SK-N-SH (cell line): ENCODE measurements around the gene DLAT. TPM values are rescaled to one million over a fixed set of nuclear protein-coding genes. Genes with fewer than 3 reads are reported as not detected.
A peak's percentile ranks its signal among the peaks of the same experiment; 100 is the strongest.

ENCODE experiments used
- CTCF ChIA-PET: fragments of 300-600, 350-600 bp; formaldehyde crosslinking; extraction: SDS; loops from one replicate; lab custom pipeline; 2021; lab: Yijun Ruan, JAX
- POLR2A ChIA-PET: fragments of 350-600 bp; sonication (Branson Sonifier 250); formaldehyde crosslinking; extraction: SDS; loops from one replicate; lab custom pipeline; 2020; ENCODE audit warnings: antibody characterized with exemption, inconsistent platforms; lab: Yijun Ruan, JAX
- DNase-seq: peaks from one replicate; pipeline ENCODE4 v3.0.0; 2012
- H2AFZ ChIP-seq: fragments of 200-600 bp; sonication (generic); 2 replicates; pipeline ENCODE4 v1.8.1; 2016; ENCODE audit warnings: antibody characterized with exemption, mild to moderate bottlenecking, low read depth
- H3F3A ChIP-seq: fragments of 200-600 bp; sonication (generic); replicated peaks from 2 replicates; pipeline ENCODE3; 2016; ENCODE audit warnings: antibody characterized with exemption, mild to moderate bottlenecking; ENCODE audit not compliant: insufficient read depth
- H3K27ac ChIP-seq, 2 experiments: fragments of 200-500 bp in 1 of 2; fragments of 200-600 bp in 1 of 2; sonication (Bioruptor generic) in 1 of 2; sonication (generic), shearing (Covaris generic) in 1 of 2; 2 replicates each; pipeline versions ENCODE4 v1.5.1 to v1.6.1; 2014 to 2016; ENCODE audit warnings: low read depth in 2 of 2, inconsistent platforms in 1 of 2, low read length in 1 of 2, mild to moderate bottlenecking in 1 of 2, mixed read lengths in 1 of 2
- H3K27me3 ChIP-seq: fragments of 200-600 bp; sonication (generic), shearing (Covaris generic); 2 replicates; pipeline ENCODE4 v1.6.1; 2016; ENCODE audit warnings: mixed run types; ENCODE audit not compliant: insufficient read depth
- H3K36me3 ChIP-seq, 2 experiments: fragments of 200-500 bp in 1 of 2; fragments of 200-600 bp in 1 of 2; sonication (Bioruptor generic) in 1 of 2; sonication (generic) in 1 of 2; replicated peaks in 1 of 2; 2 replicates each; pipeline versions ENCODE3 to v1.5.1; 2014 to 2016; ENCODE audit warnings: low read length in 1 of 2, mild to moderate bottlenecking in 1 of 2; ENCODE audit not compliant: insufficient read depth in 2 of 2, control insufficient read depth in 1 of 2
- H3K4me1 ChIP-seq, 2 experiments: fragments of 200-500 bp in 1 of 2; fragments of 200-600 bp in 1 of 2; sonication (Bioruptor generic) in 1 of 2; sonication (generic), shearing (Covaris generic) in 1 of 2; 2 replicates each; pipeline versions ENCODE4 v1.5.1 to v1.6.1; 2014 to 2016; ENCODE audit warnings: low read depth in 1 of 2, low read length in 1 of 2, mixed run types in 1 of 2; ENCODE audit not compliant: insufficient read depth in 2 of 2, control insufficient read depth in 1 of 2
- H3K4me2 ChIP-seq: fragments of 200-600 bp; sonication (generic), shearing (Covaris generic); 2 replicates; pipeline ENCODE4 v1.6.1; 2017; ENCODE audit warnings: mixed run types
- H3K4me3 ChIP-seq, 2 experiments: fragments of 200-500 bp in 1 of 2; fragments of 200-600 bp in 1 of 2; sonication (Bioruptor generic) in 1 of 2; sonication (generic), shearing (Covaris generic) in 1 of 2; 2 replicates each; pipeline versions ENCODE4 v1.5.1 to v1.8.1; 2014 to 2016; ENCODE audit warnings: low read depth in 2 of 2, inconsistent platforms in 1 of 2, low read length in 1 of 2, mild to moderate bottlenecking in 1 of 2, mixed read lengths in 1 of 2, moderate library complexity in 1 of 2
- H3K79me2 ChIP-seq: fragments of 200-600 bp; sonication (generic); 2 replicates; pipeline ENCODE4 v1.8.1; 2017; ENCODE audit warnings: mild to moderate bottlenecking; ENCODE audit not compliant: insufficient read depth
- H3K9ac ChIP-seq: fragments of 200-600 bp; sonication (generic); 2 replicates; pipeline ENCODE4 v1.6.1; 2017; ENCODE audit warnings: mixed run types
- H3K9me2 ChIP-seq: fragments of 200-600 bp; sonication (generic); 2 replicates; pipeline ENCODE4 v1.6.1; 2017; ENCODE audit warnings: mixed run types
- H3K9me3 ChIP-seq: fragments of 200-600 bp; sonication (generic); 2 replicates; pipeline ENCODE4 v1.6.1; 2017; ENCODE audit warnings: mixed run types, mild to moderate bottlenecking, moderate library complexity
- H4K20me1 ChIP-seq: fragments of 200-600 bp; sonication (generic); 2 replicates; pipeline ENCODE4 v1.6.1; 2017; ENCODE audit warnings: mild to moderate bottlenecking, mixed run types; ENCODE audit not compliant: insufficient read depth
- CTCF ChIP-seq: fragments of 200-600 bp; sonication (generic); IDR thresholded peaks from 2 replicates; pipeline ENCODE4 v1.6.1; 2017; ENCODE audit warnings: antibody characterized with exemption, mild to moderate bottlenecking, moderate library complexity
- ELF1 ChIP-seq: IDR thresholded peaks from 2 replicates; pipeline ENCODE4 v1.4.0; 2012
- EP300 ChIP-seq, 2 experiments: IDR thresholded peaks; 2 replicates each; pipeline versions ENCODE4 v1.4.0 to v1.6.1; 2012; ENCODE audit warnings: borderline replicate concordance in 1 of 2, low read depth in 1 of 2, low read length in 1 of 2
- FOXJ3 ChIP-seq: sonication (generic); formaldehyde crosslinking; IDR thresholded peaks from 2 replicates; pipeline ENCODE4 v1.5.1; 2020; ENCODE audit warnings: mild to moderate bottlenecking, missing genetic modification reagents
- FOXM1 ChIP-seq: IDR thresholded peaks from 2 replicates; pipeline ENCODE4 v1.4.0; 2012; ENCODE audit warnings: low read depth, mild to moderate bottlenecking
- GABPA ChIP-seq: IDR thresholded peaks from 2 replicates; pipeline ENCODE4 v1.4.0; 2012; ENCODE audit warnings: low read depth, mild to moderate bottlenecking
- IRF3 ChIP-seq: fragments of 150-350 bp; IDR thresholded peaks from 2 replicates; pipeline ENCODE4 v1.6.1; 2016; ENCODE audit warnings: mild to moderate bottlenecking, low read depth, low read length
- JUND ChIP-seq: IDR thresholded peaks from 2 replicates; pipeline ENCODE4 v1.4.0; 2012
- MAX ChIP-seq: IDR thresholded peaks from 2 replicates; pipeline ENCODE4 v1.4.0; 2012; ENCODE audit warnings: low read depth
- MEF2A ChIP-seq: IDR thresholded peaks from 2 replicates; pipeline ENCODE4 v1.4.0; 2012; ENCODE audit warnings: low read depth, borderline replicate concordance
- MXI1 ChIP-seq: IDR thresholded peaks from 2 replicates; pipeline ENCODE4 v1.6.1; 2012; ENCODE audit warnings: mild to moderate bottlenecking, low read depth, low read length, improper control_type of control experiment
- NFIC ChIP-seq: IDR thresholded peaks from 2 replicates; pipeline ENCODE4 v1.4.0; 2012; ENCODE audit warnings: borderline replicate concordance
- PBX3 ChIP-seq: IDR thresholded peaks from 2 replicates; pipeline ENCODE4; 2012
- POLR2AphosphoS5 ChIP-seq: IDR thresholded peaks from 2 replicates; pipeline ENCODE4 v1.6.1; 2012; ENCODE audit warnings: low read depth, low read length
- REST ChIP-seq: IDR thresholded peaks from 2 replicates; pipeline ENCODE4 v1.6.1; 2012; ENCODE audit warnings: mild to moderate bottlenecking, low read depth, low read length, moderate library complexity
- RFX5 ChIP-seq: IDR thresholded peaks from 2 replicates; pipeline ENCODE4 v1.6.1; 2012; ENCODE audit warnings: mild to moderate bottlenecking, improper control_type of control experiment, low read length
- SIN3A ChIP-seq: IDR thresholded peaks from 2 replicates; pipeline ENCODE4 v1.6.1; 2012; ENCODE audit warnings: low read depth, mild to moderate bottlenecking, low read length, moderate library complexity, borderline replicate concordance
- TAF1 ChIP-seq: IDR thresholded peaks from 2 replicates; pipeline ENCODE4 v1.6.1; 2012; ENCODE audit warnings: low read depth, mild to moderate bottlenecking, low read length, moderate library complexity, borderline replicate concordance
- TCF12 ChIP-seq: IDR thresholded peaks from 2 replicates; pipeline ENCODE4 v1.4.0; 2012
- TEAD4 ChIP-seq: IDR thresholded peaks from 2 replicates; pipeline ENCODE4 v1.4.0; 2012; ENCODE audit warnings: mild to moderate bottlenecking, borderline replicate concordance; ENCODE audit not compliant: insufficient read depth
- YY1 ChIP-seq: IDR thresholded peaks from 2 replicates; pipeline ENCODE4 v1.4.0; 2012; ENCODE audit warnings: low read depth, mild to moderate bottlenecking
- ZBTB33 ChIP-seq: IDR thresholded peaks from 2 replicates; pipeline ENCODE4 v1.4.0; 2012; ENCODE audit warnings: low read depth, borderline replicate concordance
- WGBS: methylation state at CpG from one replicate; pipeline ENCODE4 v1.1.6; 2017; ENCODE audit warnings: low lambda C conversion rate; 5-methylcytosine and 5-hydroxymethylcytosine counted together
- polyA plus RNA-seq, 3 experiments: library from polyadenylated mRNA; depleted of rRNA; stranded (reverse); fragments of >200 nt; gene quantifications; 2 replicates each; pipeline ENCODE4 v1.2.3, GENCODE V29; 2012

Gene DLAT
- polyA plus RNA-seq, 1 of the 3 experiments (the other 2 are of a cell fraction), result 14.4 TPM

- Histone ChIP-seq H3K4me1 (peaks cover 11% of the 10 kb centered on the region in 2 experiments; a peak in 3 of 4 replicates), H4K20me1 (no peaks in the 10 kb centered on the region), H3K9me2 (no peaks in the 10 kb centered on the region), H3K36me3 (peaks cover 31 to 37% of the 10 kb centered on the region in 2 experiments), H3F3A (peaks cover 20% of the 10 kb centered on the region), H2AFZ (peak within 1 kb of the TSS; percentile 98), H3K27ac (peak within 1 kb of the TSS; percentile 96 to 99), H3K79me2 (peaks cover 40% of the 10 kb centered on the region), H3K9me3 (no peaks in the 10 kb centered on the region), H3K4me2 (peak within 1 kb of the TSS; percentile 96), H3K4me3 (peak within 1 kb of the TSS; percentile 81 to 97), H3K9ac (peak within 1 kb of the TSS; percentile 91), H3K27me3 (no peaks in the 10 kb centered on the region)
- CTCF ChIA-PET, result interaction anchor here (0.7 to 1.2 kb wide), 2 partner anchors 13 to 17 kb away, joined by 3 read pairs; partner anchors contain the start of genes SDHD and TIMM8B
- DNase-seq, result peak; percentile 81
- WGBS, result 2% methylated on average over 27 of the region's 43 CpGs
- POLR2A ChIA-PET, result no interaction called here
- TF ChIP-seq TEAD4 (no peak), ELF1 (peak; percentile 66), GABPA (peak; percentile 98), TCF12 (no peak), JUND (no peak), SIN3A (peak; percentile 67; the same call in 1 of the 2 replicates), FOXJ3 (no peak), RFX5 (no peak), MAX (peak; percentile 91), CTCF (0 out of 2 replicates have a peak, but pooled peaks have one; percentile 25), REST (no peak), POLR2AphosphoS5 (peak; percentile 55; the same call in 1 of the 2 replicates), PBX3 (no peak), NFIC (no peak), IRF3 (no peak), MXI1 (peak; percentile 87; the same call in 1 of the 2 replicates), EP300 (IDR thresholded peaks at IDR 0.05; ENCODE audit: borderline replicate concordance in 1 of 2, low read depth in 1 of 2, low read length in 1 of 2) (peak in 1 of 2 experiments; percentile 8; a peak in 1 of 4 replicates), MEF2A (no peak), TAF1 (peak; percentile 46; the same call in 1 of the 2 replicates), YY1 (peak; percentile 63; the same call in 1 of the 2 replicates), ZBTB33 (no peak), FOXM1 (no peak)
Observed at GRCh38 chr11:112073941-112074811, 49.0 kb downstream of the DLAT start, which contains the start of the genes NKAPD1 and PIH1D2. Gene NKAPD1 (plus strand): TSS chr11:112074299. CDS start chr11:112075575, 1,276 bp downstream. Gene PIH1D2 (minus strand): TSS chr11:112074017. CDS start chr11:112073174, 843 bp downstream.
